A549 (cell line): ENCODE data around the gene ADGRD1. TPM values are rescaled to one million over a fixed set of nuclear protein-coding genes. Genes with fewer than 3 reads are reported as not detected.

Experiments used
- ATAC-seq, 2 experiments: fragments of 200-7000 bp in 1 of 2; fragments of >200 bp in 1 of 2; cut with Nextera tagmentation in 1 of 2; cut with Tn5 transposase in 1 of 2; 3 replicates each; pipeline versions ENCODE4 v1.8.0 to v1.9.1; 2018 to 2020; ENCODE audit warnings: mild to moderate bottlenecking in 1 of 2, moderate library complexity in 1 of 2
- CTCF ChIA-PET: fragments of 300-600 bp; sonication (Branson Sonifier 250); formaldehyde crosslinking; extraction: SDS; loops from one replicate; lab custom pipeline; 2021; ENCODE audit warnings: antibody characterized with exemption, inconsistent platforms; lab: Yijun Ruan, JAX
- POLR2A ChIA-PET: fragments of 350-600 bp; formaldehyde crosslinking; extraction: SDS; loops from one replicate; lab custom pipeline; 2021; ENCODE audit warnings: antibody characterized with exemption, inconsistent platforms; lab: Yijun Ruan, JAX
- DNase-seq, 2 experiments: peaks; one replicate each; pipeline versions ENCODE4 v3.0.0 to v3.0.0-alpha.2; 2011 to 2016; ENCODE audit warnings: low read depth in 1 of 2, low spot score in 1 of 2
- FAIRE-seq: peaks from 2 replicates; lab custom pipeline; 2011; peaks lifted over from hg19 to GRCh38; lab: Jason Lieb, UNC
- H3K27ac ChIP-seq, 2 experiments: fragments of >200 bp; sonication (Bioruptor Twin); formaldehyde crosslinking; 3 replicates each; pipeline ENCODE4 v1.5.1; 2016 to 2017
- H3K4me1 ChIP-seq: fragments of >200 bp; sonication (Bioruptor Twin); formaldehyde crosslinking; 3 replicates; pipeline ENCODE4 v1.6.1; 2016
- H3K4me2 ChIP-seq: fragments of >200 bp; sonication (Bioruptor Twin); formaldehyde crosslinking; 3 replicates; pipeline ENCODE4 v1.6.1; 2016
- H3K4me3 ChIP-seq: fragments of >200 bp; sonication (Bioruptor Twin); formaldehyde crosslinking; 3 replicates; pipeline ENCODE4 v1.5.1; 2016
- H3K9me3 ChIP-seq: fragments of >200 bp; sonication (Bioruptor Twin); formaldehyde crosslinking; 3 replicates; pipeline ENCODE4 v1.6.1; 2016
- BHLHE40 ChIP-seq: IDR thresholded peaks from 2 replicates; pipeline ENCODE4 v1.6.1; 2012; ENCODE audit warnings: low read depth, low read length, inconsistent platforms
- CBX8 ChIP-seq: fragments of 200-600 bp; sonication (generic); IDR thresholded peaks from 2 replicates; pipeline ENCODE4 v1.6.1; 2016
- CHD2 ChIP-seq: fragments of 150-350 bp; IDR thresholded peaks from 2 replicates; pipeline ENCODE4 v1.6.1; 2014; ENCODE audit warnings: low read length; ENCODE audit not compliant: partially characterized antibody
- E2F6 ChIP-seq: IDR thresholded peaks from 2 replicates; pipeline ENCODE4 v1.6.1; 2012; ENCODE audit warnings: low read depth, borderline replicate concordance
- EHMT2 ChIP-seq: fragments of 200-600 bp; sonication (generic); IDR thresholded peaks from 2 replicates; pipeline ENCODE4 v1.6.1; 2016; ENCODE audit warnings: antibody characterized with exemption, low read depth, mild to moderate bottlenecking, moderate library complexity
- FOSL2 ChIP-seq, 2 experiments: fragments of 450-650 bp in 1 of 2; fragments of >200 bp in 1 of 2; sonication (Bioruptor Twin) in 1 of 2; formaldehyde crosslinking; IDR thresholded peaks; 2 replicates each; pipeline versions ENCODE4 v1.5.0 to v1.6.1; 2016 to 2020; ENCODE audit warnings: mild to moderate bottlenecking in 1 of 2, moderate library complexity in 1 of 2
- HEYL ChIP-seq: fragments of 250-450 bp; sonication (Bioruptor Pico); IDR thresholded peaks from 2 replicates; pipeline ENCODE4 v1.8.0; 2021; ENCODE audit warnings: mild to moderate bottlenecking, moderate library complexity
- HOXB13 ChIP-seq: fragments of 250-450 bp; sonication (Bioruptor Pico); IDR thresholded peaks from 2 replicates; pipeline ENCODE4 v1.5.0; 2020; ENCODE audit warnings: low read depth, mild to moderate bottlenecking, moderate library complexity
- HOXB5 ChIP-seq: fragments of 250-450 bp; sonication (Bioruptor Pico); IDR thresholded peaks from 2 replicates; pipeline ENCODE4 v1.5.0; 2020; ENCODE audit warnings: mild to moderate bottlenecking, moderate library complexity
- JUN ChIP-seq, 2 experiments: fragments of >200 bp; sonication (Bioruptor Twin); formaldehyde crosslinking; IDR thresholded peaks; 2 replicates in 1 of 2; 3 replicates in 1 of 2; pipeline ENCODE4 v1.6.1; 2016 to 2017
- KDM1A ChIP-seq: fragments of 200-600 bp; sonication (generic); IDR thresholded peaks from 2 replicates; pipeline ENCODE4 v1.6.1; 2016; ENCODE audit warnings: low read depth, mild to moderate bottlenecking
- MAFK ChIP-seq: fragments of 450-650 bp; IDR thresholded peaks from 2 replicates; pipeline ENCODE4 v1.6.1; 2014; ENCODE audit not compliant: partially characterized antibody
- MAX ChIP-seq: IDR thresholded peaks from 2 replicates; pipeline ENCODE4 v1.6.1; 2012
- MAZ ChIP-seq: fragments of 150-350 bp; IDR thresholded peaks from 2 replicates; pipeline ENCODE4 v1.6.1; 2014; ENCODE audit warnings: antibody characterized with exemption, low read depth, low read length, borderline replicate concordance
- MYC ChIP-seq: IDR thresholded peaks from 2 replicates; pipeline ENCODE4 v1.6.1; 2012; ENCODE audit warnings: mild to moderate bottlenecking, inconsistent platforms, low read length, improper control_type of control experiment, borderline replicate concordance
- PBX3 ChIP-seq: IDR thresholded peaks from 2 replicates; pipeline ENCODE4 v1.6.1; 2012
- RAD21 ChIP-seq, 2 experiments: fragments of >200 bp in 1 of 2; sonication (Bioruptor Twin) in 1 of 2; formaldehyde crosslinking in 1 of 2; IDR thresholded peaks in 1 of 2; conservative IDR thresholded peaks in 1 of 2; 2 replicates in 1 of 2; 3 replicates in 1 of 2; pipeline ENCODE4 v1.6.1; 2012 to 2018; ENCODE audit warnings: inconsistent platforms in 1 of 2
- RARB ChIP-seq: fragments of 250-450 bp; sonication (Bioruptor Pico); IDR thresholded peaks from 2 replicates; pipeline ENCODE4 v1.8.0; 2021; ENCODE audit warnings: mild to moderate bottlenecking, moderate library complexity
- RCOR1 ChIP-seq: fragments of 150-350 bp; IDR thresholded peaks from 2 replicates; pipeline ENCODE4 v1.6.1; 2014; ENCODE audit warnings: antibody characterized with exemption, low read length, low read depth
- REST ChIP-seq: fragments of 200-600 bp; sonication (generic); IDR thresholded peaks from 2 replicates; pipeline ENCODE4 v1.6.1; 2016; ENCODE audit warnings: antibody characterized with exemption, mild to moderate bottlenecking, moderate library complexity
- SREBF2 ChIP-seq: fragments of 450-650 bp; IDR thresholded peaks from 2 replicates; pipeline ENCODE4 v1.6.1; 2014; ENCODE audit warnings: mild to moderate bottlenecking, moderate library complexity
- TFCP2L1 ChIP-seq: fragments of 250-450 bp; sonication (Bioruptor Pico); IDR thresholded peaks from 2 replicates; pipeline ENCODE4 v1.5.0; 2021; ENCODE audit warnings: mild to moderate bottlenecking
- TP53 ChIP-seq: fragments of 250-450 bp; sonication (Bioruptor Pico); IDR thresholded peaks from 2 replicates; pipeline ENCODE4 v1.5.0; 2021; ENCODE audit warnings: mild to moderate bottlenecking, moderate library complexity
- ZC3H11A ChIP-seq: fragments of 450-650 bp; IDR thresholded peaks from 2 replicates; pipeline ENCODE4 v1.6.1; 2014; ENCODE audit warnings: antibody characterized with exemption, mild to moderate bottlenecking
- ZFP36 ChIP-seq: fragments of 450-650 bp; IDR thresholded peaks from 2 replicates; pipeline ENCODE4 v1.6.1; 2014; ENCODE audit warnings: borderline replicate concordance; ENCODE audit not compliant: partially characterized antibody
- ZNF302 ChIP-seq: fragments of 250-450 bp; sonication (Bioruptor Pico); IDR thresholded peaks from 2 replicates; pipeline ENCODE4 v1.9.0; 2021; ENCODE audit warnings: inconsistent platforms, mild to moderate bottlenecking, moderate library complexity
- WGBS: methylation state at CpG from one replicate; pipeline ENCODE4 v1.1.6; 2017; ENCODE audit errors: missing lambda C conversion rate; 5-methylcytosine and 5-hydroxymethylcytosine counted together
- polyA plus RNA-seq, 4 experiments: library from polyadenylated mRNA; depleted of rRNA in 3 of 4; stranded (reverse); fragments of >200 nt; fragmentation: RNase III in 1 of 4; extraction: RNeasy Plus Mini Kit Qiagen cat#74134 plus additional on column Dnase treatment in 1 of 4; gene quantifications; 2 replicates in 3 of 4; 3 replicates in 1 of 4; pipeline ENCODE4 v1.2.3, GENCODE V29; 2011 to 2017

ADGRD1 gene
- polyA plus RNA-seq, 2 of the 4 experiments (the other 2 are of a cell fraction) = 0.36 to 1.5 TPM

- whole genome bisulfite sequencing = 28% methylated on average over 6 of the region's 6 CpGs
- Histone ChIP-seq H3K4me3 (no peak overlapping the region), H3K4me2 (no peak overlapping the region), H3K9me3 (no peaks in the 10 kb centered on the region), H3K4me1 (no peaks in the 10 kb centered on the region), H3K27ac (no peak overlapping the region)
- TF ChIP-seq MAX = no peak
- no peak for TF ChIP-seq TFCP2L1 (CRISPR knock-in tag)
- no peak for TF ChIP-seq REST
- no peak for TF ChIP-seq TP53 (CRISPR knock-in tag)
- TF ChIP-seq E2F6 = no peak
- TF ChIP-seq RAD21 (conservative IDR thresholded peaks at IDR 0.05 in 1 of 2, IDR thresholded peaks at IDR 0.05 in 1 of 2) = no peak
- no peak for TF ChIP-seq RCOR1
- no peak for TF ChIP-seq JUN (IDR thresholded peaks at IDR 0.05)
- TF ChIP-seq HOXB13 (CRISPR knock-in tag) = no peak
- ChIA-PET CTCF (no interaction called here), POLR2A (no interaction called here)
- no peak for FAIRE-seq
- DNase-seq = no peak
- ATAC-seq = no peak
Observed at GRCh38 chr12:130965214-130965613, 11.5 kb downstream of the ADGRD1 start.

- DNase-seq (no peak), FAIRE-seq (no peak), ATAC-seq (no peak)
- H3K4me3 ChIP-seq = no peak overlapping the region
- no peak overlapping the region for H3K27ac ChIP-seq
- H3K9me3 ChIP-seq = no peaks in the 10 kb centered on the region
- POLR2A ChIA-PET = no interaction called here
- H3K4me1 ChIP-seq = no peaks in the 10 kb centered on the region
- no peak overlapping the region for H3K4me2 ChIP-seq
- 21% methylated on average over 2 of the region's 2 CpGs for WGBS
- no peak for TF ChIP-seq MAFK
- TF ChIP-seq ZC3H11A = no peak
- TF ChIP-seq HOXB5 (CRISPR knock-in tag) = no peak
- no peak for TF ChIP-seq ZNF302 (CRISPR knock-in tag)
- no peak for TF ChIP-seq MAZ
- no peak for TF ChIP-seq RARB (CRISPR knock-in tag)
- TF ChIP-seq FOSL2 (IDR thresholded peaks at IDR 0.05) = no peak
- TF ChIP-seq FOSL2 (CRISPR knock-in tag; IDR thresholded peaks at IDR 0.05) = no peak
- no peak for TF ChIP-seq PBX3
- no peak for TF ChIP-seq HEYL (CRISPR knock-in tag)
- TF ChIP-seq SREBF2 = no peak
- TF ChIP-seq KDM1A = no peak
- TF ChIP-seq EHMT2 = no peak
- TF ChIP-seq ZFP36 = no peak
- TF ChIP-seq MYC = no peak
- TF ChIP-seq BHLHE40 = no peak
- TF ChIP-seq CBX8 = no peak
- no peak for TF ChIP-seq REST
- no peak for TF ChIP-seq RAD21 (conservative IDR thresholded peaks at IDR 0.05 in 1 of 2, IDR thresholded peaks at IDR 0.05 in 1 of 2)
- no peak for TF ChIP-seq CHD2
- TF ChIP-seq, all 56 proteins: peak for 0
- CTCF ChIA-PET = no interaction called here
Observed at GRCh38 chr12:130965668-130966067, 12.0 kb downstream of the ADGRD1 start.
